GM23248 (cell line): Measurements from ENCODE around the gene TMEM52B. TPM values are rescaled to one million over a fixed set of nuclear protein-coding genes. Genes with fewer than 3 reads are reported as not detected.
"Not testable (repeated sequence)": the region's sequence is repeated elsewhere in the genome, so short reads cannot be mapped to it uniquely, and the experiment has no call there.

Experiments
- DNase-seq: peaks from one replicate; pipeline ENCODE4 v3.0.0-alpha.2; 2015
- H2AFZ ChIP-seq: fragments of 200-600 bp; sonication (generic); 2 replicates; pipeline ENCODE4 v1.6.1; 2016; ENCODE audit warnings: antibody characterized with exemption
- H3F3A ChIP-seq: fragments of 200-600 bp; sonication (generic); 2 replicates; pipeline ENCODE4 v1.6.1; 2016; ENCODE audit warnings: mild to moderate bottlenecking, antibody characterized with exemption, mixed run types; ENCODE audit not compliant: insufficient read depth
- H3K27ac ChIP-seq: fragments of 200-600 bp; sonication (generic); 2 replicates; pipeline ENCODE4 v1.5.1; 2016; ENCODE audit warnings: mild to moderate bottlenecking
- H3K27me3 ChIP-seq: fragments of 200-600 bp; sonication (generic); replicated peaks from 2 replicates; pipeline ENCODE4 v1.6.1; 2016; ENCODE audit warnings: mild to moderate bottlenecking; ENCODE audit not compliant: insufficient read depth
- H3K36me3 ChIP-seq: fragments of 200-600 bp; sonication (generic); 2 replicates; pipeline ENCODE4 v1.6.1; 2016; ENCODE audit warnings: low read depth, mild to moderate bottlenecking
- H3K4me1 ChIP-seq: fragments of 200-600 bp; sonication (generic); 2 replicates; pipeline ENCODE4 v1.6.1; 2016; ENCODE audit warnings: mild to moderate bottlenecking; ENCODE audit not compliant: insufficient read depth
- H3K4me2 ChIP-seq: fragments of 200-600 bp; sonication (generic); one replicate; pipeline ENCODE4 v1.6.1; 2016; ENCODE audit warnings: mild to moderate bottlenecking; ENCODE audit not compliant: unreplicated experiment
- H3K4me3 ChIP-seq: fragments of 200-600 bp; sonication (generic); 2 replicates; pipeline ENCODE4 v1.5.1; 2016; ENCODE audit warnings: mild to moderate bottlenecking
- H3K79me2 ChIP-seq: fragments of 200-600 bp; sonication (generic); 2 replicates; pipeline ENCODE4 v1.6.1; 2016; ENCODE audit warnings: mild to moderate bottlenecking; ENCODE audit not compliant: insufficient read depth
- H3K9ac ChIP-seq: fragments of 200-600 bp; sonication (generic); 2 replicates; pipeline ENCODE4 v1.6.1; 2016; ENCODE audit warnings: mild to moderate bottlenecking
- H3K9me2 ChIP-seq: fragments of 200-600 bp; sonication (generic); 2 replicates; pipeline ENCODE4 v1.6.1; 2016; ENCODE audit warnings: mixed run types, mild to moderate bottlenecking, moderate library complexity; ENCODE audit not compliant: insufficient read depth
- H3K9me3 ChIP-seq: fragments of 200-600 bp; sonication (generic); one replicate; pipeline ENCODE4 v1.6.1; 2017; ENCODE audit warnings: low read depth
- H4K20me1 ChIP-seq: fragments of 200-600 bp; sonication (generic); 2 replicates; pipeline ENCODE4 v1.6.0; 2016; ENCODE audit not compliant: insufficient read depth
- EZH2 ChIP-seq: fragments of 200-600 bp; sonication (generic); IDR thresholded peaks from 2 replicates; pipeline ENCODE4 v1.6.1; 2018; ENCODE audit warnings: antibody characterized with exemption, mild to moderate bottlenecking; ENCODE audit not compliant: insufficient read depth, poor library complexity, severe bottlenecking
- EZH2phosphoT487 ChIP-seq: fragments of 200-600 bp; sonication (generic); IDR thresholded peaks from 2 replicates; pipeline ENCODE4 v1.6.1; 2018; ENCODE audit warnings: antibody characterized with exemption, moderate library complexity, mild to moderate bottlenecking, low read depth; ENCODE audit not compliant: insufficient read depth
- WGBS, 2 experiments: methylation state at CpG; one replicate each; pipeline ENCODE4 v1.1.6; 2015 to 2017; ENCODE audit warnings: low lambda C conversion rate in 2 of 2, low coverage in 1 of 2; ENCODE audit errors: missing lambda C conversion rate in 2 of 2; 5-methylcytosine and 5-hydroxymethylcytosine counted together
- in situ Hi-C: fragments of 300-500 bp; cut with MboI; formaldehyde crosslinking; loops from 2 replicates; pipeline ENCODE4 v1.15.0; 2020
- polyA plus RNA-seq: library from polyadenylated mRNA; unstranded; fragments of >200 nt; fragmentation: Nextera tagmentation; extraction: Ambion mirVana; gene quantifications from 2 replicates; pipeline ENCODE4 v1.2.1, GENCODE V29; 2016
- total RNA-seq: library from RNA; depleted of rRNA; stranded (reverse); fragments of >200 nt; shearing (Covaris generic); gene quantifications from 2 replicates; pipeline ENCODE4 v1.2.3, GENCODE V29; 2014

Gene TMEM52B
- total and polyA plus RNA-seq, 2 experiments from 2014 or later, result 0.25 to 6.7 TPM

- DNase-seq, result no peak
- TF ChIP-seq EZH2 (no peak), EZH2phosphoT487 (no peak)
- no peak overlapping the region for H3K27ac ChIP-seq
- H3K9ac ChIP-seq, result no peak overlapping the region
- H3K4me2 ChIP-seq, result no peak overlapping the region
- H4K20me1 ChIP-seq, result no peaks in the 10 kb centered on the region
- no peaks in the 10 kb centered on the region for H3K36me3 ChIP-seq
- H3K27me3 ChIP-seq, result no peaks in the 10 kb centered on the region
- in situ Hi-C loops, result no loop called here
- WGBS, 2 experiments, result 94 to 96% methylated on average over 5 of the region's 5 CpGs
- no peak overlapping the region for H3K4me3 ChIP-seq
- no peaks in the 10 kb centered on the region for H3K9me3 ChIP-seq
- peaks cover 18% of the 10 kb centered on the region for H3F3A ChIP-seq
- H3K79me2 ChIP-seq, result no peaks in the 10 kb centered on the region
- H2AFZ ChIP-seq, result no peak overlapping the region
- H3K9me2 ChIP-seq, result no peaks in the 10 kb centered on the region
- peaks cover 22% of the 10 kb centered on the region for H3K4me1 ChIP-seq
These were observed 19.0 kb downstream of the TMEM52B start for GRCh38 chr12:10197879-10198278.

- Histone ChIP-seq H3F3A (peaks cover 22% of the 10 kb centered on the region), H3K4me1 (peaks cover 18% of the 10 kb centered on the region)
- DNase-seq, H3K9me2 ChIP-seq, H3K4me2 ChIP-seq, H2AFZ ChIP-seq, H3K27me3 ChIP-seq, H3K9me3 ChIP-seq, H3K79me2 ChIP-seq, H3K9ac ChIP-seq, H3K36me3 ChIP-seq, H3K4me3 ChIP-seq, in situ Hi-C loops, H4K20me1 ChIP-seq, H3K27ac ChIP-seq: not testable (repeated sequence)
- 90 to 94% methylated on average over 2 of the region's 2 CpGs for WGBS, 2 experiments
These were observed 25.7 kb downstream of the TMEM52B start for GRCh38 chr12:10204495-10204894.

GRCh38 chr12:10205220-10205807, 26.5 kb downstream of the TMEM52B start:
- Histone ChIP-seq H4K20me1 (no peaks in the 10 kb centered on the region), H3K4me3 (no peak overlapping the region; the same call in 1 of the 2 replicates), H3K4me2 (peak overlapping the region; percentile 44), H3K9me2 (no peaks in the 10 kb centered on the region), H3K9me3 (no peaks in the 10 kb centered on the region), H3K27me3 (no peaks in the 10 kb centered on the region), H3K27ac (peak overlapping the region; percentile 80), H3K36me3 (no peaks in the 10 kb centered on the region), H3F3A (peaks cover 22% of the 10 kb centered on the region), H3K79me2 (no peaks in the 10 kb centered on the region), H2AFZ (peak overlapping the region; percentile 76), H3K9ac (peak overlapping the region; percentile 69), H3K4me1 (peaks cover 18% of the 10 kb centered on the region)
- WGBS, 2 experiments, result 31 to 34% methylated on average over 3 of the region's 3 CpGs
- DNase-seq, result peak; percentile 79
- TF ChIP-seq EZH2phosphoT487 (no peak), EZH2 (no peak)
- in situ Hi-C loops, result no loop called here

- Histone ChIP-seq H3K4me3 (no peak overlapping the region), H4K20me1 (no peaks in the 10 kb centered on the region), H3K9me2 (no peaks in the 10 kb centered on the region), H3K79me2 (no peaks in the 10 kb centered on the region), H3K9ac (no peak overlapping the region), H3K4me1 (peaks cover 18% of the 10 kb centered on the region), H2AFZ (no peak overlapping the region), H3K36me3 (no peaks in the 10 kb centered on the region), H3K9me3 (no peaks in the 10 kb centered on the region), H3K27me3 (no peaks in the 10 kb centered on the region), H3K27ac (no peak overlapping the region), H3K4me2 (no peak overlapping the region), H3F3A (peaks cover 22% of the 10 kb centered on the region)
- 31 to 39% methylated on average over 2 of the region's 2 CpGs for WGBS, 2 experiments
- no peak for TF ChIP-seq EZH2phosphoT487
- no peak for TF ChIP-seq EZH2
- in situ Hi-C loops, result no loop called here
- DNase-seq, result no peak
These were observed 28.3 kb downstream of the TMEM52B start for GRCh38 chr12:10207136-10207535.

GRCh38 chr12:10210225-10210624, 31.4 kb downstream of the TMEM52B start:
- no peaks in the 10 kb centered on the region for H3K9me2 ChIP-seq
- H3K79me2 ChIP-seq, result peaks cover 17% of the 10 kb centered on the region
- WGBS, 2 experiments, result 88 to 92% methylated on average over 15 of the region's 15 CpGs
- TF ChIP-seq EZH2 (no peak), EZH2phosphoT487 (no peak)
- in situ Hi-C loops, result no loop called here
- no peak for DNase-seq
- peaks cover 15% of the 10 kb centered on the region for H3K4me1 ChIP-seq
- H3F3A ChIP-seq, result peaks cover 33% of the 10 kb centered on the region
- no peak overlapping the region for H3K4me2 ChIP-seq
- no peaks in the 10 kb centered on the region for H4K20me1 ChIP-seq
- H3K36me3 ChIP-seq, result no peaks in the 10 kb centered on the region
- H3K9me3 ChIP-seq, result no peaks in the 10 kb centered on the region
- H3K4me3 ChIP-seq, result no peak overlapping the region
- no peak overlapping the region for H3K27ac ChIP-seq
- H3K9ac ChIP-seq, result no peak overlapping the region
- H3K27me3 ChIP-seq, result no peaks in the 10 kb centered on the region
- H2AFZ ChIP-seq, result no peak overlapping the region
